Measurements from ENCODE around the gene OR2A5. TPM values are rescaled to one million over a fixed set of nuclear protein-coding genes. Genes with fewer than 3 reads are reported as not detected.
"Not testable (repeated sequence)": the region's sequence is repeated elsewhere in the genome, so short reads cannot be mapped to it uniquely, and the experiment has no call there.

OR2A5 gene
- total RNA-seq, 1 donor from 2014 or later: not detected

DNA sequence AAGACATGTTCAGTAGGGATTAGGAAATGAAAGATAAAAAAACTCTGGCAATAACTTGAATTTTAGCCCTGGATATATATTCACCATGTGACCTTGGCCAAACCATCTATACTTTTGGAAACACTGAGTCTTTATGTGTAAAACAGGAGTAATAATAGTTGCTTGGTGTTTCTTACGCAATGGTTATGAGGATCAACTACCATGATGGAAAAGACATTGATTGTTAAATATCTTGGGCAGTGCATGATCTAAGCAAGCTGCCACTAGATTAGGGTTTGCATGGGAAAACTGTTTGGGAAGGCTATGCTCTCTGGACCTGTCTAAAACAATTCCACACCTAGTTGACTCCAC, 42.1 kb upstream of the OR2A5 start:
- H3K4me3 ChIP-seq: no peak overlapping the region
- ATAC-seq (no peak), DNase-seq (no peak)
- H3K27me3 ChIP-seq (ENCODE audit: low read depth): no peaks in the 10 kb centered on the region
- H3K36me3 ChIP-seq: no peaks in the 10 kb centered on the region
- H3K9me3 ChIP-seq: no peaks in the 10 kb centered on the region
- H3K4me1 ChIP-seq: no peaks in the 10 kb centered on the region
- no peak overlapping the region for H3K27ac ChIP-seq
- intact Hi-C loops (cut with DNase I): no loop called here
- TF ChIP-seq, protein P1, sequence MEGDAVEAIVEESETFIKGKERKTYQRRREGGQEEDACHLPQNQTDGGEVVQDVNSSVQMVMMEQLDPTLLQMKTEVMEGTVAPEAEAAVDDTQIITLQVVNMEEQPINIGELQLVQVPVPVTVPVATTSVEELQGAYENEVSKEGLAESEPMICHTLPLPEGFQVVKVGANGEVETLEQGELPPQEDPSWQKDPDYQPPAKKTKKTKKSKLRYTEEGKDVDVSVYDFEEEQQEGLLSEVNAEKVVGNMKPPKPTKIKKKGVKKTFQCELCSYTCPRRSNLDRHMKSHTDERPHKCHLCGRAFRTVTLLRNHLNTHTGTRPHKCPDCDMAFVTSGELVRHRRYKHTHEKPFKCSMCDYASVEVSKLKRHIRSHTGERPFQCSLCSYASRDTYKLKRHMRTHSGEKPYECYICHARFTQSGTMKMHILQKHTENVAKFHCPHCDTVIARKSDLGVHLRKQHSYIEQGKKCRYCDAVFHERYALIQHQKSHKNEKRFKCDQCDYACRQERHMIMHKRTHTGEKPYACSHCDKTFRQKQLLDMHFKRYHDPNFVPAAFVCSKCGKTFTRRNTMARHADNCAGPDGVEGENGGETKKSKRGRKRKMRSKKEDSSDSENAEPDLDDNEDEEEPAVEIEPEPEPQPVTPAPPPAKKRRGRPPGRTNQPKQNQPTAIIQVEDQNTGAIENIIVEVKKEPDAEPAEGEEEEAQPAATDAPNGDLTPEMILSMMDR (IDR thresholded peaks at IDR 0.05): no peak

DNA sequence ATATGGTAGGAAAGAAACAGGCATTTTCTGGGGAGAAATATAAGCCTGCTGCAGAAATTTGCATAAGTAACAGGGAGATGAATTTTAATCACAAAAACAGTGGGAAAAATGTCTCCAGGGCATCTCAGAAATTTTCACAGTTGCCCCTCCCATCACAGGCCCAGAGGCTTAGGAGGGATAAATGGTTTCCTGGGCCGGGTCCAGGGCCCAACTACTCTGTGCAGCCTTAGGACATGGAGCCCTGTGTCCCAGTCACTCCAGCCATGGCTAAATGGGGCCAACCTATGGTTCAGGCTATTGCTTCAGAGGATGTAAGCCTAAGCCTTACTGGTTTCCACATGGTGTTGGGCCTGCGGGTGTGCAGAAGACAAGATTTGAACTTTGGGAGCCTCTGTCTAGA, 39.4 kb upstream of the OR2A5 start:
- Histone ChIP-seq H3K27me3 (ENCODE audit: low read depth) (no peaks in the 10 kb centered on the region), H3K4me1 (no peaks in the 10 kb centered on the region), H3K9me3 (no peaks in the 10 kb centered on the region), H3K27ac (no peak overlapping the region), H3K4me3 (no peak overlapping the region), H3K36me3 (no peaks in the 10 kb centered on the region)
- ATAC-seq (no peak), DNase-seq (no peak)
- TF ChIP-seq, protein P1 (IDR thresholded peaks at IDR 0.05): no peak
- intact Hi-C loops (cut with DNase I): no loop called here

DNA sequence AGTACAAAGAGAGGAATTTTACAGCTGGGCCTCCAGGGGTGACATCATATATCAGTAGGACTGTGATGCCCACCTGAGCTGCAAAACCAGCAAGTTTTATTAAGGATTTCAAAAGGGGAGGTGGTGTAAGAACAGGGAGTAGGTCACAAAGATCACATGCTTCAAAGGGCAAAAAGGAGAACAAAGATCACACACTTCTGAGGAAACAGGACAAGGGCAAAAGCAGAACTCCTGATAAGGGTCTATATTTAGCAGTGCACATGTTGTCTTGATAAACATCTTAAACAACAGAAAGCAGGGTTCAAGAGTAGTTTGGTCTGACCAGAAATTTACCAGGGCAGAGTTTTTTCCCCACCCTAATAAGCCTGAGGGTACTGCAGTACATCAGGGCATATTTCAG, 38.7 kb upstream of the OR2A5 start:
- ATAC-seq; DNase-seq; H3K27ac ChIP-seq; H3K36me3 ChIP-seq; H3K27me3 ChIP-seq (ENCODE audit: low read depth); H3K4me3 ChIP-seq; intact Hi-C loops (cut with DNase I); H3K4me1 ChIP-seq; H3K9me3 ChIP-seq: not testable (repeated sequence)

DNA sequence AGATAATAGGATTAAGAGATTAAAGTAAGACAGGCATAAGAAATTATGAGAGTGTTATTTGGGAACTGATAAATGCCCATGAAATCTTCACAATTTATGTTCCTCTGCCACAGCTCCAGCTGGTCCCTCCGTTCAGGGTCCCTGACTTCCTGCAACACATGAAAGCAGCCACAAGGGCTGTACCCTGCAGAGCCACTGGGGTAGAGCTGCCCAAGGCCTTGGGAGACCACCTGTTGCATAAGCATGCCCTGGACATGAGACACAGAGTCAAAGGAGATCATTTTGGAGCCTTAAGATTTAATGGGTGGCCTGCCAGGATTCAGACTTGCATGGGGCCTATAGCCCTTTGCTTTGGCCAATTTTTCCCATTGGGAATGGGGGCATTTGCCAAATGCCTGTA, 37.9 kb upstream of the OR2A5 start:
- H3K36me3 ChIP-seq; H3K27ac ChIP-seq; H3K4me3 ChIP-seq; H3K9me3 ChIP-seq; H3K4me1 ChIP-seq; intact Hi-C loops (cut with DNase I); DNase-seq; H3K27me3 ChIP-seq (ENCODE audit: low read depth); ATAC-seq: not testable (repeated sequence)

DNA sequence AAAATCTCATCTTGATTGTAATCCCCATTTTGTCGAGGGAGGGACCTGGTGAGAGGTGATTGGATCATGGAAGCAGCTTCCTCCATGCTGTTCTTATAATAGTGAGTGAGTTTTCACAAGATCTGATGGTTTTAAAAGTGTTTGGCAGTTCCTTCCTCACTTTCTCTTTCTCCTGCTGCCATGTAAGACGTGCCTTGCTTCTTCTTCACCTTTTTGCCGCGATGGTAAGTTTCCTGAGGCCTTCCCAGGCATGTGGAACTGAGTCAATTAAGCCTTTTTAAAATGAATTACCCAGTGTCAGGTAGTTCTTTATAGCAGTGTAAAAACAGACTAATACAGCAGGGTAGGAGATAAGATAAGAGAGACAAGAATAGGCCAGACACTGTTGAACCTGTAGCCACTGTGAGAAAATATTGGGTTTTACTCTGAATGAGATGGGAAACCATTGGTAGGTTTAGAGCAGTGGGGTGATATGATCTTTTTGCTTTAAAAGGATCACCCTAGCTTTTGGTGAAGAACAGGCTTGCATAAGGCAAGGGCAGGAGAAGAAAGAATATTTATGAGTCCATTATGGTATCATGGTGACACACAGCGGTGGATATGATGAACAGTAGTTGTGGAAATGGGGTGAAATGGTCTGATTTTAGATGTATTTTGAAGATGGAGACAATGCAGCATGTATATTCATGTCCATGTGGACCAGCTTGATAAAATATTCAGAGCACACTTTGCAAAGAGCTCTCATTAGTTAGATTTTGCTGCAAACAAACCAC, 37.1 kb upstream of the OR2A5 start:
- DNase-seq (no peak), ATAC-seq (no peak)
- no peaks in the 10 kb centered on the region for H3K9me3 ChIP-seq
- H3K36me3 ChIP-seq: no peaks in the 10 kb centered on the region
- H3K4me1 ChIP-seq: no peaks in the 10 kb centered on the region
- no peak overlapping the region for H3K4me3 ChIP-seq
- intact Hi-C loops (cut with DNase I): no loop called here
- H3K27me3 ChIP-seq (ENCODE audit: low read depth): no peaks in the 10 kb centered on the region
- TF ChIP-seq, protein P1 (IDR thresholded peaks at IDR 0.05): no peak
- no peak overlapping the region for H3K27ac ChIP-seq

DNA sequence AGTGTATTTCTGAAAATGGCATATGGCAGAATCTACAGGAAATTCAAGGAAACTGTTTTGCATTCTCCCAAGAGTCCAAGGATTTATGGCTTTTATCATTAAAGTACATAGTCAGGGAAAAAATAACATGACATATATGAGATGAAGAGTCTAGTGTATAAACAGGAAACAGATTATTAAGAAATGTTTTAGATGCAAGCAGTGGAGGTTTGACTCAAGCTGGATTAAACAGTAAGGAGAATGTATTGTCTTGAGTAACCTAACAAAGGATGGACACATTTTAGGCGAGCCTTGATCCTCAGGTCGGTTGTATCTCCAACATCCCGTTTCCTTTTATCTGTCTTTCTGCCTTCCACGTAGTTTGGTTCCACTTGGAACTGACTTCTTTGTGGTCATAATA, 30.7 kb upstream of the OR2A5 start:
- no peaks in the 10 kb centered on the region for H3K27me3 ChIP-seq (ENCODE audit: low read depth)
- no peaks in the 10 kb centered on the region for H3K4me1 ChIP-seq
- no peak for DNase-seq
- intact Hi-C loops (cut with DNase I): no loop called here
- H3K36me3 ChIP-seq: no peaks in the 10 kb centered on the region
- no peaks in the 10 kb centered on the region for H3K9me3 ChIP-seq
- ATAC-seq: no peak
- TF ChIP-seq, protein P1 (IDR thresholded peaks at IDR 0.05): no peak
- H3K4me3 ChIP-seq: no peak overlapping the region
- H3K27ac ChIP-seq: no peak overlapping the region

Measured in lower lobe of right lung (tissue), 2 donors.